Measurements from ENCODE around the gene ADAMTS6. TPM values are rescaled to one million over a fixed set of nuclear protein-coding genes. Genes with fewer than 3 reads are reported as not detected.

ADAMTS6 gene
- total RNA-seq, 2 experiments from 2014 or later: 2.0 to 2.6 TPM

DNA sequence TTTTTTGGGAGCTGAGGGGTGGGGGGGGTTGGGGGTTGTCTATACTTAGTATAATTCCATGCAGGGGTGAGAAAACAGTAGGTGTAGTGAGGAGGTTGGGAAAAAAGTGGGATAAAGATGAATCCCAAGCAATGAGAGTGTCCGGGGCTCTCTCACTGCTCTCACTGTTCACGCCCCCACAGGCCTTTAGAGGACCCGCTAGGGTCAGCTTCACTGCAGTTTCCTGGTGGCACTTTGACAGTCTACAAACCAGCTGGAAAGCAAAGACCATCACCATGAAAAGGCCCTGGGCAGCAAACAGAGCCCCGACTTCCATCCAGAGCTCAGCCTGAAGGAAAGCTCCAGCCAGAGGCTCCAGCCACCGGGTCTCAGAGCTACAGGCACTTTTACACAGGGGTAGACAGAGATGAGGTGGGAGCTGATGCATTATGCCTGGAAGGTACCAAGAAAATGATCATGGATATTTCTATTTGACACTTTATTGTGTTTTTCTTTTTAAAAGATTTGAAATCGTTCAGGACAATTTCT lies 355.1 kb downstream of the ADAMTS6 start:
- Histone ChIP-seq H3K27ac (ENCODE audit: low read depth in 1 of 2, low read length in 2 of 2) (no peak overlapping the region), H3K36me3 (ENCODE audit: insufficient read depth, low read length) (no peaks in the 10 kb centered on the region), H3K4me3 (ENCODE audit: low read length) (no peak overlapping the region), H3K27me3 (ENCODE audit: control insufficient read depth in 1 of 2, insufficient read depth in 2 of 2, low read length in 2 of 2) (no peaks in the 10 kb centered on the region), H3K9me3 (ENCODE audit: control insufficient read depth in 1 of 2, insufficient read depth in 1 of 2, low read length in 2 of 2) (no peaks in the 10 kb centered on the region), H3K4me1 (ENCODE audit: insufficient read depth, low read length) (no peaks in the 10 kb centered on the region)
- Mint-ChIP-seq H3K4me3 (no peak overlapping the region), H3K27ac (no peak overlapping the region), H3K9me3 (no peaks in the 10 kb centered on the region), H3K27me3 (no peaks in the 10 kb centered on the region), H3K36me3 (ENCODE audit: low read depth) (no peaks in the 10 kb centered on the region), H3K4me1 (ENCODE audit: low read depth) (no peaks in the 10 kb centered on the region)
- ChIA-PET CTCF (interaction anchor here (1.3 kb wide), 1 partner anchor 10 kb away, joined by 3 read pairs; no protein-coding TSS in a partner anchor), POLR2A (no interaction called here)
- no peak for DNase-seq
- TF ChIP-seq, protein P1, sequence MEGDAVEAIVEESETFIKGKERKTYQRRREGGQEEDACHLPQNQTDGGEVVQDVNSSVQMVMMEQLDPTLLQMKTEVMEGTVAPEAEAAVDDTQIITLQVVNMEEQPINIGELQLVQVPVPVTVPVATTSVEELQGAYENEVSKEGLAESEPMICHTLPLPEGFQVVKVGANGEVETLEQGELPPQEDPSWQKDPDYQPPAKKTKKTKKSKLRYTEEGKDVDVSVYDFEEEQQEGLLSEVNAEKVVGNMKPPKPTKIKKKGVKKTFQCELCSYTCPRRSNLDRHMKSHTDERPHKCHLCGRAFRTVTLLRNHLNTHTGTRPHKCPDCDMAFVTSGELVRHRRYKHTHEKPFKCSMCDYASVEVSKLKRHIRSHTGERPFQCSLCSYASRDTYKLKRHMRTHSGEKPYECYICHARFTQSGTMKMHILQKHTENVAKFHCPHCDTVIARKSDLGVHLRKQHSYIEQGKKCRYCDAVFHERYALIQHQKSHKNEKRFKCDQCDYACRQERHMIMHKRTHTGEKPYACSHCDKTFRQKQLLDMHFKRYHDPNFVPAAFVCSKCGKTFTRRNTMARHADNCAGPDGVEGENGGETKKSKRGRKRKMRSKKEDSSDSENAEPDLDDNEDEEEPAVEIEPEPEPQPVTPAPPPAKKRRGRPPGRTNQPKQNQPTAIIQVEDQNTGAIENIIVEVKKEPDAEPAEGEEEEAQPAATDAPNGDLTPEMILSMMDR (IDR thresholded peaks at IDR 0.05): no peak
- no peak for ATAC-seq (ENCODE audit: poor library complexity)
- intact Hi-C loops (cut with DNase I, micrococcal nuclease): no loop called here

- Histone ChIP-seq H3K4me3 (ENCODE audit: low read length) (no peak overlapping the region), H3K27me3 (ENCODE audit: control insufficient read depth in 1 of 2, insufficient read depth in 2 of 2, low read length in 2 of 2) (no peaks in the 10 kb centered on the region), H3K27ac (ENCODE audit: low read depth in 1 of 2, low read length in 2 of 2) (no peak overlapping the region), H3K9me3 (ENCODE audit: control insufficient read depth in 1 of 2, insufficient read depth in 1 of 2, low read length in 2 of 2) (no peaks in the 10 kb centered on the region), H3K36me3 (ENCODE audit: insufficient read depth, low read length) (no peaks in the 10 kb centered on the region), H3K4me1 (ENCODE audit: insufficient read depth, low read length) (no peaks in the 10 kb centered on the region)
- Mint-ChIP-seq H3K27ac (no peak overlapping the region), H3K36me3 (ENCODE audit: low read depth) (no peaks in the 10 kb centered on the region), H3K4me1 (ENCODE audit: low read depth) (no peaks in the 10 kb centered on the region), H3K27me3 (no peaks in the 10 kb centered on the region), H3K9me3 (no peaks in the 10 kb centered on the region), H3K4me3 (no peak overlapping the region)
- DNase-seq (no peak), ATAC-seq (ENCODE audit: poor library complexity) (no peak)
- intact Hi-C loops (cut with DNase I, micrococcal nuclease): no loop called here
- CTCF ChIA-PET: interaction anchor here (0.7 to 1.3 kb wide), 4 partner anchors 11 to 77 kb away, joined by 3 read pairs; no protein-coding TSS in a partner anchor
- POLR2A ChIA-PET: no interaction called here
- TF ChIP-seq, protein P1 (IDR thresholded peaks at IDR 0.05): no peak
These were observed 355.9 kb downstream of the ADAMTS6 start for GRCh38 chr5:65125591-65126541.

- H3K4me3 Mint-ChIP-seq: no peak overlapping the region
- Histone ChIP-seq H3K4me3 (ENCODE audit: low read length) (no peak overlapping the region), H3K4me1 (ENCODE audit: insufficient read depth, low read length) (no peaks in the 10 kb centered on the region), H3K27ac (ENCODE audit: low read depth in 1 of 2, low read length in 2 of 2) (no peak overlapping the region), H3K27me3 (ENCODE audit: control insufficient read depth in 1 of 2, insufficient read depth in 2 of 2, low read length in 2 of 2) (no peaks in the 10 kb centered on the region), H3K36me3 (ENCODE audit: insufficient read depth, low read length) (no peaks in the 10 kb centered on the region), H3K9me3 (ENCODE audit: control insufficient read depth in 1 of 2, insufficient read depth in 1 of 2, low read length in 2 of 2) (peaks cover 0 to 7% of the 10 kb centered on the region in 2 experiments)
- no peaks in the 10 kb centered on the region for H3K36me3 Mint-ChIP-seq (ENCODE audit: low read depth)
- H3K4me1 Mint-ChIP-seq (ENCODE audit: low read depth): no peaks in the 10 kb centered on the region
- DNase-seq (no peak), ATAC-seq (ENCODE audit: poor library complexity) (no peak)
- TF ChIP-seq, protein P1 (IDR thresholded peaks at IDR 0.05): no peak
- intact Hi-C loops (cut with DNase I, micrococcal nuclease): no loop called here
- peaks cover 4% of the 10 kb centered on the region for H3K27me3 Mint-ChIP-seq
- peaks cover 2% of the 10 kb centered on the region for H3K9me3 Mint-ChIP-seq
- H3K27ac Mint-ChIP-seq: no peak overlapping the region
- ChIA-PET CTCF (no interaction called here), POLR2A (no interaction called here)
These were observed 359.8 kb downstream of the ADAMTS6 start for GRCh38 chr5:65121880-65122436.

Data from CD4-positive, alpha-beta T cell (primary cell).